Neural crest cell (in vitro differentiated cells): ENCODE results near the gene GLYATL3. TPM values are rescaled to one million over a fixed set of nuclear protein-coding genes. Genes with fewer than 3 reads are reported as not detected.
A peak's percentile ranks its signal among the peaks of the same experiment; 100 is the strongest.
"Not testable (repeated sequence)": the region's sequence is repeated elsewhere in the genome, so short reads cannot be mapped to it uniquely, and the experiment has no call there.

Source experiments
- DNase-seq: peaks from one replicate; pipeline ENCODE4 v3.0.0; 2021; ENCODE audit warnings: low read depth, mixed read lengths, low spot score
- H3K27ac Mint-ChIP-seq: one replicate; pipeline ENCODE4 v1.8.0; 2021; ENCODE audit warnings: mild to moderate bottlenecking, mixed read lengths; ENCODE audit not compliant: unreplicated experiment
- H3K27me3 Mint-ChIP-seq: 2 replicates; pipeline ENCODE4 v1.8.0; 2021; ENCODE audit warnings: low read depth, mild to moderate bottlenecking, mixed read lengths
- H3K36me3 Mint-ChIP-seq: 2 replicates; pipeline ENCODE4 v1.8.0; 2021; ENCODE audit warnings: low read depth, mild to moderate bottlenecking, mixed read lengths
- H3K4me1 Mint-ChIP-seq: 2 replicates; pipeline ENCODE4 v1.8.0; 2021; ENCODE audit warnings: mixed read lengths
- H3K4me3 Mint-ChIP-seq: one replicate; pipeline ENCODE4 v1.8.0; 2021; ENCODE audit warnings: mild to moderate bottlenecking, mixed read lengths
- H3K9me3 Mint-ChIP-seq: 2 replicates; pipeline ENCODE4 v1.8.0; 2021; ENCODE audit warnings: mixed read lengths
- total RNA-seq: library from RNA; stranded (reverse); gene quantifications from 2 replicates; pipeline ENCODE4 v1.2.1, GENCODE V29; 2021
- TF ChIP-seq, protein P1 (sequence below): fragments of 200-600 bp; sonication (generic); conservative IDR thresholded peaks from 2 replicates; pipeline ENCODE4 v1.5.0; 2021; ENCODE audit warnings: antibody characterized with exemption, mild to moderate bottlenecking

GLYATL3 gene
- total RNA-seq, 1 donor from 2014 or later: not detected

DNA sequence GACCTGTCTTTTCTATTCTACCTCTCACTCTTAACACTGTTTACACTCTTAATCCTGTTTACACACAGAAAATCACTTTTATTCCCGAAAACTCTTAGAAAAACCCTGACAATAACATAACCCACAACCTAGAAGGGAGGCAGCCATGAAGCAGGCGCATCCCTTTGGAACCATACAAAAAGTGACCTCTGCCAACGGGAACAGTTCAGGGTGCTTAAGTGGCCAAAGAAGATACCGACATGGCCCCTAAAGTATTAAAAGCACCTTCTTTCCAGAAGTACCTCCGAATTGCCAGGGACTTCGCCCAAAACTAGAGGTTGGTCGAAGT is 37.2 kb upstream of the GLYATL3 start:
- no peak for DNase-seq
- TF ChIP-seq, protein P1, sequence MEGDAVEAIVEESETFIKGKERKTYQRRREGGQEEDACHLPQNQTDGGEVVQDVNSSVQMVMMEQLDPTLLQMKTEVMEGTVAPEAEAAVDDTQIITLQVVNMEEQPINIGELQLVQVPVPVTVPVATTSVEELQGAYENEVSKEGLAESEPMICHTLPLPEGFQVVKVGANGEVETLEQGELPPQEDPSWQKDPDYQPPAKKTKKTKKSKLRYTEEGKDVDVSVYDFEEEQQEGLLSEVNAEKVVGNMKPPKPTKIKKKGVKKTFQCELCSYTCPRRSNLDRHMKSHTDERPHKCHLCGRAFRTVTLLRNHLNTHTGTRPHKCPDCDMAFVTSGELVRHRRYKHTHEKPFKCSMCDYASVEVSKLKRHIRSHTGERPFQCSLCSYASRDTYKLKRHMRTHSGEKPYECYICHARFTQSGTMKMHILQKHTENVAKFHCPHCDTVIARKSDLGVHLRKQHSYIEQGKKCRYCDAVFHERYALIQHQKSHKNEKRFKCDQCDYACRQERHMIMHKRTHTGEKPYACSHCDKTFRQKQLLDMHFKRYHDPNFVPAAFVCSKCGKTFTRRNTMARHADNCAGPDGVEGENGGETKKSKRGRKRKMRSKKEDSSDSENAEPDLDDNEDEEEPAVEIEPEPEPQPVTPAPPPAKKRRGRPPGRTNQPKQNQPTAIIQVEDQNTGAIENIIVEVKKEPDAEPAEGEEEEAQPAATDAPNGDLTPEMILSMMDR: no peak
- H3K4me3 Mint-ChIP-seq: peak overlapping the region; percentile 98
- H3K27ac Mint-ChIP-seq: peak overlapping the region; percentile 99
- peaks cover 33% of the 10 kb centered on the region for H3K4me1 Mint-ChIP-seq
- no peaks in the 10 kb centered on the region for H3K9me3 Mint-ChIP-seq
- H3K27me3 Mint-ChIP-seq: no peaks in the 10 kb centered on the region
- H3K36me3 Mint-ChIP-seq: no peaks in the 10 kb centered on the region

DNA sequence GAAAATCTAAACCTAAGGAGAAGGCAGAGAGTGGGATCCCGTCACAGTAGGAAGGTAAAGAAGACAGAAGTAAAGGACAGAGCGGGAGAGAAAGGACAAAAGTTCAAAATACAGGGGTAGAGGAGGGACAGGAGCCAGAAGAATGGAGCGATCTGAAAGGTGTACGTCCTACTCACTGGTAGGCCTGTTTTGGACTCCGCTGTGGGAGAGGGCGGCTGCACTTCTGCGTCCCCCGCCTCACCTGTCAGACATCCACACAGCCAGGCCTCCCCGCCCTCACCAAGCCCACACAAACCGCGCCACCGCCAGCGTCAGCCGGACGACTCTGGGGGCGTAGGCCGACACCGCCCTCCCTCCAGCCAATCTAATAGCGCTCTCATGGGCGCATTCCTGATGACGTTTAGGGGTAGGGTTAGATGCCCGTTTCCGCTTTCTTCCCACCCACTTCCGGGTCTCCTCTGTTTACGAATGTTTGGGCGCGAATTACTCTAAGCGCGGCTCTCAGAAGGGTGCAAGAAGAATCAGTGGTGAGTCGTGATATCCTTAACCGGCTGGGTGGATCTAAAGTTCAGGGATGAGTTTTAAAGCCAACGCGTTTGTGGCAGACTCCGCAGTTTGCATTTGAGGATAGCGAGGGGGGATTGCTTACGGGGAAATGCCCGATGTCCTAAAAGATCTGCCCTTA is 36.7 kb upstream of the GLYATL3 start, which contains the start of the genes CENPQ and MMUT:
Gene CENPQ (plus strand): TSS at position 444 of the 685 bp plus-strand sequence. CDS start 6,807 bp downstream, outside the sequence.
Gene MMUT (minus strand): TSS at position 327 of the 685 bp plus-strand sequence. CDS start 3,787 bp downstream, outside the sequence.
- peak within 1 kb of the TSS; percentile 98 for H3K4me3 Mint-ChIP-seq

DNA sequence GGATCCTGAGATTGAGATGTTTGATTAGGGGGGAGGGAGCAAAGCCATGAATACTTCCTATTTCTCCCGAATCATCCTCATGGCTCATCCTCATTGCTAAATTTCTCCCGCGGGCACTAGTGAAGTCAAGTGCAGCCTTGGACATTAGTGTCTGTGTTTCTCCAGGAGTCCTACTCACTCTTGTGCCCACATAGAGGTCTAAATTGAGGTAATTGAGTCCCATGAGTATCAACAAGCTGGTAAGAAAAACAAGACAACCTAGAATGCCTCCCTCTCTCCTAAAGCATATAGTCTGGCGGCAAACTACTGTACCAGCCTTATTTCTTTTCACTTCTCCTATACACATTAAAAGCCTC is 36.1 kb upstream of the GLYATL3 start:
- TF ChIP-seq, protein P1: no peak
- peak overlapping the region; percentile 98 for H3K4me3 Mint-ChIP-seq

More for the DNA sequence above, 36.7 kb upstream of the GLYATL3 start, which contains the start of the genes CENPQ and MMUT:
- TF ChIP-seq, protein P1: no peak
- H3K27me3 Mint-ChIP-seq: no peaks in the 10 kb centered on the region
- peak; percentile 80 for DNase-seq
- no peaks in the 10 kb centered on the region for H3K9me3 Mint-ChIP-seq
- H3K4me1 Mint-ChIP-seq: peaks cover 33% of the 10 kb centered on the region
- peaks cover 2% of the 10 kb centered on the region for H3K36me3 Mint-ChIP-seq
- H3K27ac Mint-ChIP-seq: peak within 1 kb of the TSS; percentile 99

DNA sequence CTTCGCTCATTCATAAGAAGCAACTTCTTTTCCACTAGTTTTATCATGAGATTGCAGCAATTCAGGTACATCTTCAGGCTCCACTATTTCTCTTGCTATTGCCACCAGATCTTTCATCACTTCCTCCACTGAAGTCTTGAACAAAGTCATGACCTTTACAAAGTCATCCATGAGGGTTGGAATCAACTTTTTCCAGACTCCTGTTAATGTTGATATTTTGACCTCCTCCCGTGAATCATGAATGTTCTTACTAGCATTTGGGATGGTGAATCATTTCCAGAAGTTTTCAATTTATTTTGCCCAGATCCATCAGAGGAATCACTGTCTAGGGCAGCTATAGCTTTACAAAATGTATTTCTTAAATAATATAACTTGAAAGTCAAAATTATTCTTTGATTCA is 35.0 kb upstream of the GLYATL3 start:
- peaks cover 2% of the 10 kb centered on the region for H3K36me3 Mint-ChIP-seq
- peaks cover 33% of the 10 kb centered on the region for H3K4me1 Mint-ChIP-seq
- H3K4me3 Mint-ChIP-seq: peak overlapping the region; percentile 98
- no peaks in the 10 kb centered on the region for H3K9me3 Mint-ChIP-seq
- H3K27me3 Mint-ChIP-seq: no peaks in the 10 kb centered on the region
- TF ChIP-seq, protein P1: no peak
- H3K27ac Mint-ChIP-seq: no peak overlapping the region
- DNase-seq: no peak

More for the DNA sequence above, 36.1 kb upstream of the GLYATL3 start:
- peaks cover 33% of the 10 kb centered on the region for H3K4me1 Mint-ChIP-seq
- no peaks in the 10 kb centered on the region for H3K9me3 Mint-ChIP-seq
- DNase-seq: no peak
- peaks cover 2% of the 10 kb centered on the region for H3K36me3 Mint-ChIP-seq
- no peaks in the 10 kb centered on the region for H3K27me3 Mint-ChIP-seq
- H3K27ac Mint-ChIP-seq: peak overlapping the region; percentile 99

DNA sequence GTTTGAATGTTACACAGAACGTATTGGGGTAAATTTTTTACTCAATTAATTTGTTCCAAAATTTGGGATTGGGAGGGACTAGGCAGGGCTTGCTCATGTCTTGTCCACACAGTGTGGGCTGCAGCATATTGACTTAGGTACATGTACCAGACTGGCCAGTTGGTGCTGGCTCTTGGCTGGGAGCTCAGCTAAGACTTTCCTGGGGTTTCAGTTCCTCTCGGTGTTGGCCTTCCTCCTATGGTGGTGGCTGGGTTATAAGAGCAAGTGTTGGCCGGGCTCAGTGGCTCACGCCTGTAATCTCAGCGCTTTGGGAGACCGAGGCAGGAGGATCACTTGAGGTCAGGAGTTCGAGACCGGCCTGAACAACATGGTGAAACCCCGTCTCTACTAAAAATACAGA is 31.7 kb upstream of the GLYATL3 start:
- H3K36me3 Mint-ChIP-seq: peaks cover 2% of the 10 kb centered on the region
- TF ChIP-seq, protein P1: no peak
- DNase-seq: no peak
- no peaks in the 10 kb centered on the region for H3K27me3 Mint-ChIP-seq
- peak overlapping the region; percentile 57 for H3K27ac Mint-ChIP-seq
- peak overlapping the region; percentile 10 for H3K4me3 Mint-ChIP-seq
- no peaks in the 10 kb centered on the region for H3K9me3 Mint-ChIP-seq
- peaks cover 12% of the 10 kb centered on the region for H3K4me1 Mint-ChIP-seq

DNA sequence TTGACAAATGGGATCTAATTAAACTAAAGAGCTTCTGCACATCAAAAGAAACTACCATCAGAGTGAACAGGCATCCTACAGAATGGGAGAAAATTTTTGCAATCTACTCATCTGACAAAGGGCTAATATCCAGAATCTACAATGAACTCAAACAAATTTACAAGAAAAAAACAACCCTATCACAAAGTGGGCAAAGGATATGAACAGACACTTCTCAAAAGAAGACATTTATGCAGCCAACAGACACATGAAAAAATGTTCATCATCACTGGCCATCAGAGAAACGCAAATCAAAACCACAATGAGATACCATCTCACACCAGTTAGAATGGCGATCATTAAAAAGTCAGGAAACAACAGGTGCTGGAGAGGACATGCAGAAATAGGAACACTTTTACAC is 23.2 kb upstream of the GLYATL3 start:
- not testable (repeated sequence) for H3K4me3 Mint-ChIP-seq, H3K4me1 Mint-ChIP-seq, H3K27me3 Mint-ChIP-seq, H3K9me3 Mint-ChIP-seq, DNase-seq, H3K27ac Mint-ChIP-seq
- peaks cover 44% of the 10 kb centered on the region for H3K36me3 Mint-ChIP-seq
